ENCODE data around the gene PPM1N.

Gene PPM1N

GRCh38 chr19:45494261-45494916 is 3.9 kb upstream of the PPM1N start:
- H3K4me3 Mint-ChIP-seq, result no peak overlapping the region
- no peaks in the 10 kb centered on the region for H3K36me3 Mint-ChIP-seq
- H3K27ac Mint-ChIP-seq, result no peak overlapping the region
- peaks cover 35% of the 10 kb centered on the region for H3K4me1 Mint-ChIP-seq (ENCODE audit: low read depth)
- H3K9me3 Mint-ChIP-seq (ENCODE audit: low read depth), result no peaks in the 10 kb centered on the region
- H3K27me3 Mint-ChIP-seq, result peaks cover 8% of the 10 kb centered on the region

- Mint-ChIP-seq H3K4me1 (ENCODE audit: low read depth) (peaks cover 38% of the 10 kb centered on the region), H3K27me3 (peaks cover 8% of the 10 kb centered on the region), H3K27ac (peak overlapping the region; percentile 11), H3K36me3 (no peaks in the 10 kb centered on the region), H3K9me3 (ENCODE audit: low read depth) (no peaks in the 10 kb centered on the region), H3K4me3 (peak overlapping the region; percentile 59)
These were observed 3.1 kb upstream of the PPM1N start for GRCh38 chr19:45495178-45495577.

GRCh38 chr19:45496349-45496953 is 1.8 kb upstream of the PPM1N start:
- Mint-ChIP-seq H3K27me3 (peaks cover 8% of the 10 kb centered on the region), H3K36me3 (no peaks in the 10 kb centered on the region), H3K4me3 (peak overlapping the region; percentile 59), H3K27ac (no peak overlapping the region), H3K4me1 (ENCODE audit: low read depth) (peaks cover 43% of the 10 kb centered on the region), H3K9me3 (ENCODE audit: low read depth) (no peaks in the 10 kb centered on the region)

DNA sequence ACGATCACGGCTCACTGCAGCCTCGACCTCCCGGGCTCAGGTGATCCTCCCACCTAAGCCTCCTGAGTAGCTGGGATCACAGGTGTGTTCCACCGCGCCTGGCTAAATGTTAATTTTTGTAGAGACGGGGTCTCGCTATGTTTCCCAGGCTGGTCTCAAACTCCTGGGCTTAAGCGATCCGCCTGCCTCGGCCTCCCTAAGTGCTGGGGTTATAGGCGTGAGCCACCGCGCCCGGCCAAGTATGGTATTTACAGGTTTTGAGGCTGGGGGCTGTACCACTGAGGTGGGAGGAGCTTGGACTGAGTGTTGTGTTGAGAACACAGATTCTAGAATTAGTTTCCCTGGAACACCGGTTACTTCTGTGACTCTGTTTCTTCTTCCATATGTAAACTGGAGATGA is 452 bp upstream of the PPM1N start:
- Mint-ChIP-seq H3K4me1 (ENCODE audit: low read depth) (peaks cover 42% of the 10 kb centered on the region), H3K27ac (no peak overlapping the region), H3K9me3 (ENCODE audit: low read depth) (no peaks in the 10 kb centered on the region), H3K27me3 (peaks cover 5% of the 10 kb centered on the region), H3K4me3 (peak overlapping the region; percentile 80), H3K36me3 (no peaks in the 10 kb centered on the region)

- H3K9me3 Mint-ChIP-seq (ENCODE audit: low read depth), result no peaks in the 10 kb centered on the region
- H3K27ac Mint-ChIP-seq, result peak overlapping the region; percentile 46
- peak overlapping the region; percentile 70 for H3K4me3 Mint-ChIP-seq
- peaks cover 2% of the 10 kb centered on the region for H3K27me3 Mint-ChIP-seq
- H3K4me1 Mint-ChIP-seq (ENCODE audit: low read depth), result peaks cover 40% of the 10 kb centered on the region
- no peaks in the 10 kb centered on the region for H3K36me3 Mint-ChIP-seq
These were observed 1.2 kb downstream of the PPM1N start for GRCh38 chr19:45499196-45500180.

- Mint-ChIP-seq H3K27me3 (no peaks in the 10 kb centered on the region), H3K9me3 (ENCODE audit: low read depth) (no peaks in the 10 kb centered on the region), H3K4me1 (ENCODE audit: low read depth) (peaks cover 44% of the 10 kb centered on the region)
These were observed 2.9 kb downstream of the PPM1N start for GRCh38 chr19:45500918-45501729.

DNA sequence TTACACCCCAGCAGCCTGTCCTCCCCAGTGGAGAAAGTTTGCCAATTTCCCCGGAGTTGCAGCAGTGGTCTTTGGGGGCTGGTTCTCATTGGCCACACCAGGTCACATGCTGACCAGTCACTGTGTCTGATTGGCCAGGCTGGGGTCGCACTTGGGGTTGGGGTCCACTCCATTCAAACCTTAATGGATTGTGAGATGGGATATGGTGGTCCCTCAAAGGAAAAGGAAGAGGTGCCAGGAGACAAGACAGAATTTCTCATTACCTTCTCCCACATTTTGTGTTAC is 3.4 kb downstream of the PPM1N start:
- peaks cover 47% of the 10 kb centered on the region for H3K4me1 Mint-ChIP-seq (ENCODE audit: low read depth)
- H3K36me3 Mint-ChIP-seq, result no peaks in the 10 kb centered on the region
- H3K4me3 Mint-ChIP-seq, result no peak overlapping the region
- H3K27ac Mint-ChIP-seq, result no peak overlapping the region
- H3K27me3 Mint-ChIP-seq, result no peaks in the 10 kb centered on the region
- no peaks in the 10 kb centered on the region for H3K9me3 Mint-ChIP-seq (ENCODE audit: low read depth)

More at GRCh38 chr19:45500918-45501729, 2.9 kb downstream of the PPM1N start:
- Mint-ChIP-seq H3K36me3 (no peaks in the 10 kb centered on the region), H3K4me3 (no peak overlapping the region), H3K27ac (no peak overlapping the region)

DNA sequence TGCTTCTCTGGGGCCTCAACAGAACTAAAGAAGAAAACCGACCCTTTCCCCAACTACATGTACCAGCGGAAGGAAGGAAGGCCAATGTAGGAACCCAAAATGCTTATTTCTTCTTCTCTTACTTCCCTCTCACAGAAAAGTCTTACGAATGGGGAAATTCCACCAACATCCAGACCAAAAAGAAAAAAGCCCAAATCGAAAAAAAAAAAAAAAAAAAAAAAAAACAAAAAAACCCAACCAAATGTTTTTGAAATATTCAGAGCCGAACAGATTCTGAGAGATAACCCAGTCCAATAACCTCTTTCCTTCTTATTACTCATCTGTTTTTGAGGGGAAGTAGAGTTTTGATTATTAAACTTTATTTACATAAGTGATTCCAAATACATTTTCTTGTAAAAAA is 3.9 kb downstream of the PPM1N start:
- Mint-ChIP-seq H3K27me3 (no peaks in the 10 kb centered on the region), H3K27ac (no peak overlapping the region), H3K4me3 (no peak overlapping the region), H3K4me1 (ENCODE audit: low read depth) (peaks cover 45% of the 10 kb centered on the region), H3K9me3 (ENCODE audit: low read depth) (no peaks in the 10 kb centered on the region), H3K36me3 (no peaks in the 10 kb centered on the region)

DNA sequence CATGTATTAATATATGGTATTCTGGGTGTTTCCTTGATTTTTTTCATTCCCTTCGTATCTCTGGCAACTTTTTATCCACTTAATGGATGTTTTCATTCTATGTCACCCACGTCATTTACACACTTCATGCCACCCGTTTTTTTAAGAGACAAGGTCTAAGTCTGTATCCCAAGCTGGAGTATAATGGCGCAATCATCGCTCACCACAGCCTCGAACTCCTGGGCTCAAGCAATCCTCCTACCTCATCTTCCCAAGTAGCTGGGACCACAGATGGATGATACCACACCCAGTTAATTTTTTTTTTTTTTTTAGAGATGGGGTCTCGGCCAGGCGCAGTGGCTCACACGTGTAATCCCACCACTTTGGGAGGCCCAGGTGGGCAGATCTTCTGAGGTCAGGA is 5.7 kb downstream of the PPM1N start:
- H3K27ac Mint-ChIP-seq, result no peak overlapping the region

DNA sequence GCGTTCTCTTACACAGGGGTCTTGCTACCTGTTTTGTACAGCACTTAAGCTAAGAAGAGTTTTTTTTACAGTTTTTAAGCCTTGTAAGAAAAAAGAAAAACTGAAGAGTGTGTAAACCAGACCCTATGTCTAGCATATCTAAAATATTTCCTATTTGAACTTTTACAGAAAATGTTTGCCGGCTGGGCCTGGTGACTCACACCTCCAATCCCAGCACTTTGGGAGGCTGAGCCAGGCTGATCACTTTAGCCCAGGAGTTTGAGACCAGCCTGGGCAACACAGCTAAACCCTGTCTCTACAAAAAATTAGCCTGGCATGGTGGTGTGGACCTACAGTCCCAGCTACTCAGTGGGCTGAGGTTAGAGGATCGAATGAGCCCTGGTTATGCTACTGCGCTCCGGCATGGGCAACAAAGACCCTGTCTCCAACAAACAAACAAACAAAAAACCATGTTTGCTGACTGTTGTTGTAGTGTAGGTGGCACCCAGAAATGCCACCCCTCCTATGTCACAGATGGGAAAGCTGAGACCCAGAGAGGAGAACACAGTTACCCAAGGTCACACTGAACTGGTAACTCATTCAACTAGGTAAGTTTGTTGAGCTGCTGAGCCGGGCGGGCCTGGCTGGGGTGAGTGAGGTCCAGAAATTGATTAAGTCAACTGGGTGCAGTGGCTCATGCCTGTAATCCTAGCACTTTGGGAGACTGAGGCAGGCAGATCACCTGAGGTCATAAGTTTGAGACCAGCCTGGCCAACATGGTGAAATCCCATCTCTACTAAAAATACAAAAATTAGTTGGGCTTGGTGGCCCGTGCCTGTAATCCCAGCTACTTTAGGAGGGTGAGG is 7.1 kb downstream of the PPM1N start:
- H3K9me3 Mint-ChIP-seq (ENCODE audit: low read depth), result no peaks in the 10 kb centered on the region
- H3K27ac Mint-ChIP-seq, result peak overlapping the region; percentile 61
- H3K4me3 Mint-ChIP-seq, result peak overlapping the region; percentile 78
- H3K4me1 Mint-ChIP-seq (ENCODE audit: low read depth), result peaks cover 39% of the 10 kb centered on the region
- H3K36me3 Mint-ChIP-seq, result no peaks in the 10 kb centered on the region
- no peaks in the 10 kb centered on the region for H3K27me3 Mint-ChIP-seq

More for the DNA sequence above, 5.7 kb downstream of the PPM1N start:
- Mint-ChIP-seq H3K27me3 (no peaks in the 10 kb centered on the region), H3K9me3 (ENCODE audit: low read depth) (no peaks in the 10 kb centered on the region), H3K4me1 (ENCODE audit: low read depth) (peaks cover 35% of the 10 kb centered on the region), H3K36me3 (no peaks in the 10 kb centered on the region), H3K4me3 (no peak overlapping the region)

DNA sequence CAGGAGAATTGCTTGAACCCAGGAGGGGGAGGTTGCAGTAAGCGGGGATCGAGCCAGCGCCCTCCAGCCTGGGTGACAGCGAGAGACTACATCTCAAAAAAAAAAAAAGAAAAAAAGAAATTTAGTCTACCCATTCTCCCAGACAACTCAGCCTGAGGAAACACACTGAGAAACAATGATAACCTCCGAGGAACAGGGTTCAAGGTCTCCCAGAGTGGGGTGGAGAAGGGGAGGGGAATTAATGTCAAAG is 7.7 kb downstream of the PPM1N start:
- peaks cover 42% of the 10 kb centered on the region for H3K4me1 Mint-ChIP-seq (ENCODE audit: low read depth)

DNA sequence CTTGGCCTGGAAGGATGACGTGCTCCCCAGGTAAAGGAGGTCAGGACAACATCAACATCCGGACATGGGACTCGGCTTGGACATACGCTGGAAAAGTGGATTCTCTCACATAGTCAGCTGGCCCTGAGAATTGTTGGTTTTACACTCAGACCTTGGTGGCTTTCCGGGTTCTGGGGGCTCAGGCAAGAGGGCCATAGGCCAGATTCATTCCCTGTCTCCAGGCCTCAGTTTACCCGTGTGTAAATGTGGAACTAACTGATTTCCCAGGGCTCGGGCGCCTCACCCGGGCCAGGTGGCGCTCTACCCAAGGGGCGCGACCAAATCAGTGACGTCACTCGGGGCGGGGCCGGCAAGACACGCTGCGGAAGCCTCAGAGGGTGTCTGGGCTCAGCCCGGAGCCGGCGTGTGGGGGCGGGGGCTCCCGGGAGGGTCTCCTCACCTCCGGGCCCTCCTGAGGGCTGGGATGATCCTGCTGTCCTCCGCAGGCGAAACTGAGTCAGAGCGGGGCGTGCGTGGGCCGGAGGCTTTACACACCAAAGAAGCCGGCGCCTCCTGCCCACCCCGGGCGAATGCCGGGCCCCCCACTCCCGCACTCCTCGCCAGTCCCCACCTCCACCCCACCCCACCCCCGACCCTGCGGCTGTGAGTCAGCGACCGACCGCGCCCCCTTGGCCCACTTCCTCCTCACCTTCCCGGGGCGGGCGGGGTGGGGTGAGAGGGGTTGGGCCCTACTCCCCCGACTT is 8.2 kb downstream of the PPM1N start:
- Mint-ChIP-seq H3K27me3 (no peaks in the 10 kb centered on the region), H3K36me3 (peaks cover 3% of the 10 kb centered on the region), H3K9me3 (ENCODE audit: low read depth) (no peaks in the 10 kb centered on the region), H3K27ac (peak overlapping the region; percentile 86), H3K4me1 (ENCODE audit: low read depth) (peaks cover 44% of the 10 kb centered on the region), H3K4me3 (peak overlapping the region; percentile 91)

More for the DNA sequence above, 7.7 kb downstream of the PPM1N start:
- Mint-ChIP-seq H3K36me3 (peaks cover 2% of the 10 kb centered on the region), H3K9me3 (ENCODE audit: low read depth) (no peaks in the 10 kb centered on the region), H3K27ac (peak overlapping the region; percentile 61), H3K4me3 (peak overlapping the region; percentile 78), H3K27me3 (no peaks in the 10 kb centered on the region)

DNA sequence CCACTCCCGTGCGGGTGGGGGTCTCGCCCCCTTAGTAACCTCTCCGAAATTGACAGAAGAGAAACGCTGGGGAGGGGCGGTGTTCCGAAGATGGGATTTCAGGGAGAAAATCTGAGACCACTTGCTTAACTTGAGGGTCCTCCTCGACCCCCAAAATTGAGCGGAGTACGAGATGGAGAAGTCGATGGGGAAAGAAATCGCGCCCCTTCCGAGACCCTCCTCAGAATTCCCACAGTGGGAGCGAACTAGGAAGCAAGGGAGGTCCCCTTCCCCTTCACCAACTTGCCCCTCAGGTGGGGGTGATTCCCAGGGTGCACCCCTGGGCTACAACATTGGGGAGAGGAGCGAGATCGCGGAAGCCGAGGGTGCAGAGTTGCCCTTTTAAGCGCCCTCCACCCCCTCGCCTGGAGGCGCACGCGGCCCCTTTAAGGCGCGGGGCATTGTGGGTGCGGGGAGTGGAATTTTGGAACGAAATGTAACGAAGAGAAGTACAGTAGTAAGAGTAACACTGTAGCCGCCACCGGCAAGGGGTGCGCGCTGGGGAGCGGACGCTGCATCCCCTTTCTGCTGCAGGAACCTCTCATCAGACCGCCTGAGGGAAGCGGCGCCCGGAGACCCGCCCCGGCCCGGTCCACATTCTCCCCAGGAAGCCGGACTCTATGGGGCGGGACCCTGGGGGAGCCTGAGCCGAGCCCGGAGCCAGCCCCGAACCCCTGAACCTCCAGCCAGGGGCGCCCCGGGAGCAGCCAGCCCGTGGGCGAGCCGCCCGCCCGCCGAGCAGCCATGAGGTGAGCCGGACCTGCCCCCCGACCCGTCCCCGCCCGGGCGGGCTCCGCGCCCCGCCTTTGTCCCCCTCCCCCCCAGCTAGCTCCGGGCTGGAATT is 9.0 kb downstream of the PPM1N start, which contains the start of gene VASP:
TSS of gene VASP (plus strand) at position 491 of the 883 bp plus-strand sequence. CDS start at position 784, 293 bp downstream.
- Mint-ChIP-seq H3K27me3 (no peaks in the 10 kb centered on the region), H3K9me3 (ENCODE audit: low read depth) (no peaks in the 10 kb centered on the region), H3K27ac (peak within 1 kb of the TSS; percentile 86), H3K4me1 (ENCODE audit: low read depth) (peaks cover 50% of the 10 kb centered on the region), H3K36me3 (peaks cover 3% of the 10 kb centered on the region), H3K4me3 (peak within 1 kb of the TSS; percentile 91)

All from activated naive CD8-positive, alpha-beta T cell (primary cell).